Stimulated activated CD8-positive, alpha-beta memory T cell treated with anti-CD3 and anti-CD28 coated beads, Interleukin-12 subunit alpha, Interleukin-12 subunit beta, amount 100 ng/mL, for 24 hours (primary cell): Measurements from ENCODE around the gene LAPTM4A.
"Not testable (repeated sequence)": the region's sequence is repeated elsewhere in the genome, so short reads cannot be mapped to it uniquely, and the experiment has no call there.

ENCODE experiments used
- DNase-seq: peaks from one replicate; pipeline ENCODE4 v3.0.0-alpha.2; 2020; ENCODE audit errors: extremely low read depth

LAPTM4A gene

GRCh38 chr2:20050646-20051531, 539 bp downstream of the LAPTM4A start:
- no peak for DNase-seq

GRCh38 chr2:20050104-20050645, 1.3 kb downstream of the LAPTM4A start:
- DNase-seq: no peak

- no peak for DNase-seq
These were observed 1.8 kb downstream of the LAPTM4A start for GRCh38 chr2:20049637-20050036.

GRCh38 chr2:20048488-20049448, 2.7 kb downstream of the LAPTM4A start:
- no peak for DNase-seq

GRCh38 chr2:20045712-20046292, 5.6 kb downstream of the LAPTM4A start:
- not testable (repeated sequence) for DNase-seq

GRCh38 chr2:20044778-20045177, 6.7 kb downstream of the LAPTM4A start:
- no peak for DNase-seq

- DNase-seq: no peak
These were observed 8.9 kb downstream of the LAPTM4A start for GRCh38 chr2:20042531-20042930.

- DNase-seq: no peak
These were observed 10.8 kb downstream of the LAPTM4A start for GRCh38 chr2:20040489-20041172.

- DNase-seq: no peak
These were observed 13.8 kb downstream of the LAPTM4A start for GRCh38 chr2:20037660-20038059.

- no peak for DNase-seq
These were observed 15.3 kb downstream of the LAPTM4A start for GRCh38 chr2:20035955-20036666.

- no peak for DNase-seq
These were observed 16.6 kb downstream of the LAPTM4A start for GRCh38 chr2:20034821-20035220.

- no peak for DNase-seq
These were observed 17.2 kb downstream of the LAPTM4A start for GRCh38 chr2:20034218-20034617.

- DNase-seq: no peak
These were observed 18.1 kb downstream of the LAPTM4A start for GRCh38 chr2:20033322-20033721.

GRCh38 chr2:20030224-20030623, 21.2 kb downstream of the LAPTM4A start:
- DNase-seq: no peak

- DNase-seq: no peak
These were observed 23.6 kb downstream of the LAPTM4A start for GRCh38 chr2:20027705-20028434.

GRCh38 chr2:20027260-20027677, 24.2 kb downstream of the LAPTM4A start:
- DNase-seq: no peak

- no peak for DNase-seq
These were observed 26.2 kb downstream of the LAPTM4A start for GRCh38 chr2:20025065-20025786.

GRCh38 chr2:20023688-20024087, 27.7 kb downstream of the LAPTM4A start:
- DNase-seq: no peak

GRCh38 chr2:20021405-20022009, 29.9 kb downstream of the LAPTM4A start:
- no peak for DNase-seq
